Measurements from ENCODE around the gene ESR1.
"Not testable (repeated sequence)": the region's sequence is repeated elsewhere in the genome, so short reads cannot be mapped to it uniquely, and the experiment has no call there.

The ESR1 gene

DNA sequence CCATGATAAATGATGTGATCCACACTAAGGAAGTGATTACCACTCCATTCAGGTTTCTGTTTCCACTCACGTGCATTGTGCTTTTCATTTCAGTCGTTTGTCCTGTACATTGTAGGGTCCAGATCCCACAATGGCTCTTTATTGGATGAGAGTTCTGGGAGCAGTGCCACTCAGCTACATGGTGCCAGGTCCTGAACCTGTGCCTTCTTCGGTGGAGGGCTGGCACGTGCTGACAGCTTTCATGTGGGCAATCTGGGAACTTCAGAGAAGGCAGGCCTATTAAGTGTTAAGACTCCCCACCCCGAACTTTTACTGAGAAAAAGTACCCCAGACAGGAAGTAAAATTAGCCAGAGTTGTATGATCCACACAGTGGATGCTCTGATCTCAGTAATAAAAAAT lies 255.0 kb downstream of the ESR1 start:
- DNase-seq = no peak

DNA sequence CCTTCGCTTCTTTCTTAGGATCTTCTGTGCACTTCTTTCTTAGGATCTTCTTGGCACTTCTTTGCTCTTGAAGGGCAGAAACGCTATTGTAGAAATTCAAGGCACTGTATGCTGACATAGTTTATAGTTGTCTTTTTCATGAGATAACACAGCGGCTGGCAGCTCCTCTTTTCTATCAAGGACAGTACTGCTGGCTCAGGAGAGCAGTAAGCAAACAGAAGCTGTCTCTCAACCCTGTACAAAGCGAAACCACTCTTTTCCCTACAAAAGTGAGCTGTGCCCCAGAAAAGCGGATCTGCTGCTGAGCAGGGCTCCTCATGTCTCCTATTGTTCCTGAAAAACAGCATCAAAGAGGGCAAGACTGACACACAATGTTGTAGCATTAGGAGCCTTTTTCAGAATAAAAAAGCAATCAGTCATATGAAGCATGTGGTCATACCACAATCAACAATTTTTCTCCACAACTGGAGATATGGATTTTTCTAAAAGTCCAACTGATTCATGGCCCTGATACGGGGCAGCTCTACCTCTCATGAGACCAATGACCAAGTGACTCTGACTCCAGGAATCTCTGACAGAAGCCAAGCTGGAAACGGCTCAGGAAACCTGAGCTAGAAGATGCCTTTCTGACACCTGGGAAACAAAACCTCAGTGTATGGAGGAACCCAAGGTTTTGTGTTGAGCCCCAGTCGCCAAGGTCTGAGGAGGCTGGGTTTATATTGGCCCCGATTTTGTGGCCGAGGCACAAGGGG lies 255.9 kb downstream of the ESR1 start:
- DNase-seq = no peak

DNA sequence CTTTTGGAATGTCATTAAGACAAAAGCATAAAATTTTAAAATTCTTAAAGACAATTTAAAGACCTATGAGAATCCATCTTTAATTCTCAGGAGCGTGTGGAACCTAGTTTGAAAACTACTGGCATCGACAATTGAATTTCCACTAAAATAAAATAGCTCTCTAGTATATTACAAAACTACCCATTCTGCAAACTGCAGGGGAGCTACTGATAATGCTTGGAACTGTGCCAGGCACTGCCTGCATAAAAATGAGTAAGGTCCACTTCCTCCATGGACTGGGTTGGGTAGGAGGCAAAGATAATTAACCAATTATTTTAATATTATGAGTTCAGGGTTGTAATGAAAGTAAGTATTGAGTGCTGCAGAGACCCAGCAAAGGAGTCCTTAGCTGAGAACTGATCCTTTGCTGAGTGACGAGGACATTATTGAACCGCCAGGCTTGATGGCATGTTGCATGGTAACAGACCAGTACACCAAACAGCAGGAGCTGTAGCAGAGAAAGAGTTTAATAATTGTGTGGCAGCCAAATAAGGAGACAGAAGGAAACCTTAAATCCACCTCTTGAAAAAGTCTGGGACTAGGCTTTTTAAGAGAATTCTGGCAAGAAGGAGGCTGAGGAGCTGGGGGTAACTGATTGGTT lies 261.3 kb downstream of the ESR1 start:
- no peak for DNase-seq

DNA sequence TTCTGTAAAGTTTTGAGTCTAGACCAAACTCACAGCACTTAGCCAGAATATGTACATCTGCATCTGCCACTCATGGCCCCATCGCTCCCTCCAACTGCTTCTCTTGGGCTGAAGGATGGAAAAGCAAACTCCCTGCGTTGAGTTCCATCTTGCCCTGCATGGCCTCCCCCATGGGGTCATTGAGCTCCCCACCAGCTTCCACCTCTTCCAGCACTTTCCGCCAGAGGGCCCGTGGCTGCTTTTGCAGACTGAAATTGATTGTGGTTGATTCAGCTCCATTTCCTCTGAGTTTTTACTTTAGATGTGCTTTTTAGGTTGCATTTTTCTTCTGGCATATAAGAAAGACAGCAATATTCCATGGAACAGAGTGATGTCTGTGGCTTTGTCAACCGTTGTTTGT lies 263.1 kb downstream of the ESR1 start:
- DNase-seq = no peak

DNA sequence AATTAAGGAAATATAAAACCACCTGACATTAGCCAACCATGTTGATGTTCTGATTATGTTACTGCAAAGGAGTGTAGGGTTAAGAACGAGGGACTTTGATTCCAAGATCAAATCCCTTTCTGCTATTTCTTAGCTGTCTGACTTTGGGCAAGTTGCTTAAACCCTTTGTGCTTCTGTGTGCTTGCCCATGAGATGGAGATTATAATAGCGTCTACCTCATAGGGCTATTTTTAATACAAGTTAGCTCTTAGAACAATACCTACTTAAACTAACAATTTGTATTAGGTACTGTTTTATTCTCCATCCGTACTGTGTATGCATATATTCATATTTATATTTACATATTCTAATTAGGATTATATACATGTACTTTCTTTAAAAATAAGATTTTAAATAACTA lies 263.8 kb downstream of the ESR1 start:
- no peak for DNase-seq

GRCh38 chr6:152071843-152072242 lies 264.4 kb downstream of the ESR1 start:
- no peak for DNase-seq

DNA sequence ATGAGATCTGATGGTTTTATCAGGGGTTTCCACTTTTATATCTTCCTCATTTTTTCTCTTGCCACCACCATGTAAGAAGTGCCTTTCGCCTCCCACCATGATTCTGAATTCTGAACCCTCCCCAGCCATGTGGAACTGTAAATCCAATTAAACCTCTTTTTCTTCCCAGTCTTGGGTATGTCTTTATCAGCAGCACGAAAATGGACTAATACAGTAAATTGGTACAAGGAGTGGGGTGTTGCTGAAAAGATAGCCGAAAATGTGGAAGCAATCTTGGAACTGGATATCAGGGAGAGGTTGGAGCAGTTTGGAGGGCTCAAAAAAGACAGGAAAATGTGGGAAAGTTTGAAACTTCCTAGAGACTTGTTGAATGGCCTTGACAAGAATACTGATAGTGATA lies 268.8 kb downstream of the ESR1 start:
- not testable (repeated sequence) for DNase-seq

GRCh38 chr6:152078001-152078400 lies 270.5 kb downstream of the ESR1 start:
- DNase-seq = no peak

GRCh38 chr6:152078804-152079203 lies 271.3 kb downstream of the ESR1 start:
- no peak for DNase-seq

GRCh38 chr6:152085451-152085921 lies 278.0 kb downstream of the ESR1 start:
- DNase-seq = no peak

DNA sequence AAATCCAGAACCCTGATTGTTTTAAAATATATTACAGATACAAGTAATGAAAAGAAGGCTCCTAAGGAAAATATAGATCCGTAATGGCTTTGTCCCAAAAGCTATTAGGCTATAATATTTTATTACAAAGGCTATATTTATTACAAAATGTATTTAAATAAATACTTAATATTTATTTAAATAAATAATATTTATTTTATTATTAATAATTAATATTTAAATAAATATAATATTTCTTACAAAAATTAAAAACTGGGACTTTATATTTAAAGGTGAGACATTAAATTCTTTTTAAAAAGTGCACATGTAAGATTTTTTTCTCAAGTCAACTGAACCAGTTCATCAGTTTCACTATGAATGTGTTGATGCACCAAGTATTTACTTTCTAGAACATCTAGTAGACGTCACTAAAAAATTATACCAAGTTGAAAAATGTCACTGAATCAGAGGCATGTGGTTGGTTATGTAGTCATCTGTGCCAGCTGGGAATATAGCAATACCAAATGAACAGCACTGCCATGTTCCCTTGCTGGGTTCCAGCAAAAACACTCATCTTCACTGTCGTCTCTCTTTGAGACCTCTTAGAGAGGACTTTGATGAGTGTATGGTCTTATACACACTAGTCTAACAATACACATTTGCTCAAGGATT lies 278.9 kb downstream of the ESR1 start:
- DNase-seq = no peak

DNA sequence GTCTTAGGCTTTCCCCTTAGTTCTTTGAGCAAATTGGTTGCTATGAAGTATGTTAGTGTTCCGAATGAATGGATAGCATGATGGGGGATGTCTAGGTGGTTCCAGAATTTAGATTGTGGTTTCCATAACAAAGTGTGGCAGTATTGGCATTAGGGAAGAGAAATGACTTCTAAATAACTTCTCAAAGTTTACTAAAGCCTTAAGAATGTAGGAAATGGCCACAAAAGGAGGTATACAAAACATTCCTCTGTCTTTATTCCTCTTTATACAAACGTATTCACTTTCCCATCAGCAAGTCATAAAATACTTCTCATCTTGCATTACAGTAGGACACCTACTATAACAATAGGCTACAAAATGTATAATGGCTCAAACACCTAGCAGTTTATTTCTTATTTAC lies 279.6 kb downstream of the ESR1 start:
- DNase-seq = no peak

- DNase-seq = no peak
Observed at GRCh38 chr6:152087701-152088100, 280.2 kb downstream of the ESR1 start.

DNA sequence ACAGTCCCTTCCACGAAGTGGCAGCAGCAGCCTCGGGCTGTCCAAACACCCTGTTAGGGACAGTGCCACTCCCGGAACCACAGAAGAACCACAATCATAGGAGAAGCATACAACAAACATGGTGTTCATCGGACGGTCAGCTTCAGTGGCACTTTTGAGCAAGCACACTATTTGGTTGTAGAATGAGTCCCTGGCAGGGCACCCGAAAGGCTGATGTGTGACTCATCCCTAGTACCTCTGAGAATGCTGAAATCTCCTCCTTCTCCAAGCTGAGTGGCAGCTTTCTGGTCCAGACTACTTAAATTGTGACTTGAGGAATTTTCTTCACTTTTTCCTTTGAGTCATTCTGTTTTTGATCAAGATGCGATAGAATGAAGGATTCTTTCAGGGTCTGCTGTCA lies 282.5 kb downstream of the ESR1 start:
- DNase-seq = no peak

- no peak for DNase-seq
Observed at GRCh38 chr6:152091201-152091600, 283.7 kb downstream of the ESR1 start.

DNA sequence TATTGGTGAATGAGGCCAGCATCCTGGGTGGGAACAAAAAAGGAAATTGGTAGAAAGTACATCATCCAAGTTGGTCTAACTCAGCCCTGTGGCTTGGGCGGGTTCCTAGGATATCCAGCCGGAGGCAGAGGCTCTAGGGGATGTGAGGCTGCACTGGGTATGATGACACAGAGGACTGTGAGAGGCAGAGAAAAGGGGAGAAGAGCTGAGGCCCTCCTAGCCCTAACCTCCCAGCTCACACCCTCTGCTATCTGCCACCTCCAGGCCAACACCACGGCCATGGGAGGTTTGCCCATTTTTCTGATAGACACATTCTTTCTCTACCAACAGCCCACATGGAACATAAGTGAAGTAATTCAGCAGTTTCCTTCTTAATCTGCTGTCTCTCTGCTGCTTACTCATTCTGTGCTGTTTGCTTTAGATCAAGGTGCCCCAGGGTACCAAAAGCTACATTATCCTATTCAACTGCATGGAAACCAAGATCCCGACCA lies 284.4 kb downstream of the ESR1 start:
- DNase-seq = no peak

GRCh38 chr6:152093711-152094110 lies 286.2 kb downstream of the ESR1 start:
- no peak for DNase-seq

DNA sequence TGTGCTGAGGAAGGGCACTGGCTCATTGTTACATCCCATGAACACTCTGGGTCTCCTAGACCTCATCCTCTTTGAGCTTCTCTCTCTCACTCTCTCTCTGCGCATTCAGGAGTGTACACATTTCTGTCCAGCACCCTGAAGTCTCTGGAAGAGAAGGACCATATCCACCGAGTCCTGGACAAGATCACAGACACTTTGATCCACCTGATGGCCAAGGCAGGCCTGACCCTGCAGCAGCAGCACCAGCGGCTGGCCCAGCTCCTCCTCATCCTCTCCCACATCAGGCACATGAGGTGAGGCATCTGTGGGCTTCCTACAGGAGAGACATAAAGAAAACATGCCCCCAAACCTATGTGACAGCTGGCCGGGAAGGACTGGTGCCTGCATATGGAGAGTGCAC lies 286.8 kb downstream of the ESR1 start:
- DNase-seq = no peak

DNA sequence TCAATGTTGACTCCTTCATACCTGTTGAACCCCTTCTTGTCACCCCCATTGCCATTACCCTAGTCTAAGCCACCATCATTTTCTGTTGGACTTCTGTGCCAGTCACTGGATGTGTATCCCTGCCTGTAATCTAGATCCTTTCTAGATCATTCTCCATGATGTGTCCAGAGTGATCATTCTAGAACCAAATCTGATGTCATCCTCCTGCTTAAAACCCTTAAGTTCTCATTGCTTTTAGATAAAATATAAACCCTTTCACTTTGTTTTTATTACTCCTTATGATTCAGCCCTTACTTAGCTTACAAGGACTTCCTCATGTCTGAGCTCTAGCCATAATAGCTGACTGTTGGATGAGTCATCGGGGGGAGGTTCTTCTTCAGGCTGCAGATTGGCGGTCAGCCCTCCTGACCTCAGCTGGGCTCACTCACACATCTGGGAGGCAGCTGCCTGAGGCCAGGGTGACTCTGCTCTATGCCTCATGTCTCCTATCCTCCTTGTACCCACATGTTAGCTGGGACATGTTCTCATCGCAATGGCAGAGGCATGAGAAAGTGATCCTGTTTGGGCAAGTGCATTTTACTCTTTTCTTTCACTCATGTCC lies 287.6 kb downstream of the ESR1 start:
- no peak for DNase-seq

DNA sequence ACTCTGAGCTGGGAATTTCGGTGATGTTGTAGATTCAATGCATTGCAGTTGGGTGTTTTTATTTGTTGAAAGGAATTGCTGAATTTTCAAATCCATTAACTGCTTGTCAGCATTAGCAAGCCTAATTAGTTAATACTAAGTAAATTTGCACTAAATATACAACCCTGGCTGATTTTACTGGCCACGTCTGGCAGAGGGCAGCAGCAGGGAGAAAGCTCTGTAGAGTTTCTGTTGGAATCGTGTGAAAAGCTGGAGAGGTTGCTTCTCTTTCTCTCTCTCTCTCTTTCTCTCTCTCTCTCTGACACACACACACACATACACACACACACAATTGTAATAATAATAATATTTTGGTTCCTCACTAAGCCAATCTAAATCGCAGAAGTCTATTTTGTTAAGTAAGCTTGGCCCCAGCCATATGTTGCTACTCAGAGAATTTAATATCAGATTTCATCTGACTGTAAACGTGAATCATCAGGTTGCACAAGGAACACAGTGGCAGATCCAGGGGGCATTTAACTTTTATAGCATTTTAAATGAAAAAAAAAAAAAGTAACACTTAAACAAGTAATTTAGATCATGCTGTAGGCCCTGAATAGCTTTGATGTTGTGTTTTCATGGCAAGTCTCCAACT lies 289.5 kb downstream of the ESR1 start:
- DNase-seq = no peak

- no peak for DNase-seq
Observed at GRCh38 chr6:152098683-152099082, 291.2 kb downstream of the ESR1 start.

- DNase-seq = no peak
Observed at GRCh38 chr6:152099446-152100182, 292.1 kb downstream of the ESR1 start.
